Measurements from ENCODE around the gene CD44. TPM values are rescaled to one million over a fixed set of nuclear protein-coding genes. Genes with fewer than 3 reads are reported as not detected.

Gene CD44
- total RNA-seq, 1 experiment from 2014 or later, result 143 TPM

- DNase-seq (ENCODE audit: low read depth, low spot score), result peak; percentile 81
- in situ Hi-C loops (cut with HindIII; ENCODE audit: low pct_unique_long_range_greater_than_20kb, low sequenced_read_pairs), result no loop called here
Measured at GRCh38 chr11:35165423-35166368, 26.7 kb downstream of the CD44 start.

- in situ Hi-C loops (cut with HindIII; ENCODE audit: low pct_unique_long_range_greater_than_20kb, low sequenced_read_pairs), result no loop called here
- peak; percentile 100 for DNase-seq (ENCODE audit: low read depth, low spot score)
Measured at GRCh38 chr11:35166369-35167360, 27.7 kb downstream of the CD44 start.

DNA sequence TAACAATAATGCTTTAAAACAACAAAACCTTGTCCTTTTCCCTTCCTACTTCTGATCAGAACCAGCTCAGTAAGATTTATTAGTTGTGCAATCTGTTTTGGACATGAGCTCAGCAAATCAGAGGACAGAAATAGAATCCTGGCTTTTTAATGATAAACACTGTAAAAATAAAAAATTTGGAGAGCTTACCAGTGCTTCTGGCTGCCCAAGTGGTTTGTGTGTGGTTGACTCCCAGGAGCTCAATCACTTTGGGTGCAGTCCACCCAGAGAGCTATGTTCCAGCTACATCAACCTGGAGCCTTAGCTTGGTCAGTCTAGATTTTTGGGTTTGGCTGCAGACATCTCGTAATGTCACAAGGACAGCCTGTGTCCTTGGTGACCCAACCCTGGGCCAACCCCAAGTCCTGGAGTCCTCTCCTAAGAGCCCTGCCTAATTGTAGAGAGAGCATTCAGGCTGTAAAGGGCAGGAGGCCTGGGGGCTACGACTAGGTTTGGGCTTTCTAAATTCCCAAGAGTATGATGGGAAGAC, 28.5 kb downstream of the CD44 start:
- in situ Hi-C loops (cut with HindIII; ENCODE audit: low pct_unique_long_range_greater_than_20kb, low sequenced_read_pairs), result no loop called here
- DNase-seq (ENCODE audit: low read depth, low spot score), result peak; percentile 53

- in situ Hi-C loops (cut with HindIII; ENCODE audit: low pct_unique_long_range_greater_than_20kb, low sequenced_read_pairs), result no loop called here
- DNase-seq (ENCODE audit: low read depth, low spot score), result no peak
Measured at GRCh38 chr11:35168671-35169070, 29.7 kb downstream of the CD44 start.

DNA sequence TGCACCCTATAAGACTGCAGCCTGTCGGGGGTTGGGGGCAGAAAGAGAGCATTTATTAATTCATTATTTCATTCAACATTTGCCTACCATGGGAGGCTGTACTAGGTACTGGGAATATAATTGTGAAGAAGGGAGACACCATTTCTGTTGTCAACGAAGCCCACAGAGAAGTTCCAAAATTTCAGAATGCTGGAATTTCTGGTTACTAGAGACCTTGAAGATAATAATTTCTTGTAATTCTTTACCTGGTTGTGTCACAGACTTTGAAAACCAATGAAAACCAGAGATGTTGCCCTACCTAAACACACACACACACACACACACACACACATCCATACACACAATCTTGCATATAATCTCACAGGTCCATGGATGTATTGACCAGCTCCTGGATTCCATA, 30.1 kb downstream of the CD44 start:
- DNase-seq (ENCODE audit: low read depth, low spot score), result no peak
- in situ Hi-C loops (cut with HindIII; ENCODE audit: low pct_unique_long_range_greater_than_20kb, low sequenced_read_pairs), result no loop called here

DNA sequence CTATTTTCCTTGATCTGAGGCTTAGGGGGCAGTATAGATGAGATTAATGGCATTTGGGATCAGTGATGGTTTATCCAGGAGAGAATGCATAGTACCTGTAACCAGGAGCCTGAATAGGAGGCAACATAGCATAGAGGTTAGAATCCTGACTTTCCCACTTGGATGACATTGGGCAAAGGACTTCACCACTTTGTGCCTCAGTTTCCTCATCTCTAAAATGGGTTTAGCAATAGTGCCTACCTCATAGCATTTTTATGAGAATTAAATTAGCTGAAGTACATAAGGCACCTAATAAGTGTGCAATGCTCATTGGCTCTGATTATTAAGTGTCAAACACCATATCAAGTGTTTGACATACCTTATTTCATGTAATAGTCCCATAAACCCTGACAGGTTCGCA, 30.8 kb downstream of the CD44 start:
- DNase-seq (ENCODE audit: low read depth, low spot score), result no peak
- in situ Hi-C loops (cut with HindIII; ENCODE audit: low pct_unique_long_range_greater_than_20kb, low sequenced_read_pairs), result no loop called here

- in situ Hi-C loops (cut with HindIII; ENCODE audit: low pct_unique_long_range_greater_than_20kb, low sequenced_read_pairs), result no loop called here
- peak; percentile 38 for DNase-seq (ENCODE audit: low read depth, low spot score)
Measured at GRCh38 chr11:35170503-35170902, 31.5 kb downstream of the CD44 start.

GRCh38 chr11:35171226-35171625, 32.3 kb downstream of the CD44 start:
- no peak for DNase-seq (ENCODE audit: low read depth, low spot score)
- in situ Hi-C loops (cut with HindIII; ENCODE audit: low pct_unique_long_range_greater_than_20kb, low sequenced_read_pairs), result no loop called here

- no peak for DNase-seq (ENCODE audit: low read depth, low spot score)
- in situ Hi-C loops (cut with HindIII; ENCODE audit: low pct_unique_long_range_greater_than_20kb, low sequenced_read_pairs), result no loop called here
Measured at GRCh38 chr11:35173011-35173511, 34.1 kb downstream of the CD44 start.

- in situ Hi-C loops (cut with HindIII; ENCODE audit: low pct_unique_long_range_greater_than_20kb, low sequenced_read_pairs), result no loop called here
- no peak for DNase-seq (ENCODE audit: low read depth, low spot score)
Measured at GRCh38 chr11:35173616-35174566, 34.9 kb downstream of the CD44 start.

DNA sequence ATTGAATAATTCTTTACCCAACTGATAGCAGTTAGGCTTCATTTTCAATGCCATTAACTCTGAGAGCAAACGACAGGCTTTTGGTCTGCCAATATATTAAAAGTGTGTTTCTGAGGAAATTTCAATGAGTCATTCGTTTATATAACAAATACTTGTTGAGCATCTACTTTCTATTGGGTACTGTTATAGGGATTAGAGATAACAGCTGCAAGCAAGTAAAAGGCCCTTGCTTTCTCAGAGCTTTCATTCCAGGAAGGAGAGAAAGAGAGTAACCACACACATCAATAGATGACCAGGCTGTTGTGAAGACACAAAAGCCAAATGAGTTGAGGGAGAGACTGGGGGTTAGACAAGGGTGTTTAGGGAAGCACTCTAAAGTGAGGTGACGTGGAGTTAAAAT, 35.7 kb downstream of the CD44 start:
- in situ Hi-C loops (cut with HindIII; ENCODE audit: low pct_unique_long_range_greater_than_20kb, low sequenced_read_pairs), result no loop called here
- peak; percentile 39 for DNase-seq (ENCODE audit: low read depth, low spot score)

DNA sequence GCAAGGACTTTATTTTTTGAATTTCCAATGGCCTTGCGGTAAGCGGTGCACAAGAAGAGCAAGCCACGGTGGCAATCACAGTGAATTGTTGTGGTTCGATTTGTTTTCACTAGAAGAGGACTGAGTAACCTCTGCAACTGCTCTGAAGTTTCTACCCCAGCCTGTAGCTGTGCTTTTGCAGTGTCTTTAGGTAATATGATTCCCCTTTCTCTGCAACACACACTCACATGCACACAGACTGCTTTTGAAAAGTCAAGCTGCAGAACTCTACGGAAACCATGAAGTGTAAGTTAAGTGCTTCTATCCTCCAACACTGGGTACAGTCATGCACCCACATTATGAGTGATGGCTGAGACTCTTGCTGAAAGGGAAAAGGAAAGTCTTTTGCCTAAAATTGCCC, 38.4 kb downstream of the CD44 start:
- DNase-seq (ENCODE audit: low read depth, low spot score), result no peak
- in situ Hi-C loops (cut with HindIII; ENCODE audit: low pct_unique_long_range_greater_than_20kb, low sequenced_read_pairs), result no loop called here

- DNase-seq (ENCODE audit: low read depth, low spot score), result no peak
- in situ Hi-C loops (cut with HindIII; ENCODE audit: low pct_unique_long_range_greater_than_20kb, low sequenced_read_pairs), result no loop called here
Measured at GRCh38 chr11:35178067-35178805, 39.3 kb downstream of the CD44 start.

GRCh38 chr11:35178873-35179272, 39.9 kb downstream of the CD44 start:
- in situ Hi-C loops (cut with HindIII; ENCODE audit: low pct_unique_long_range_greater_than_20kb, low sequenced_read_pairs), result no loop called here
- no peak for DNase-seq (ENCODE audit: low read depth, low spot score)

- DNase-seq (ENCODE audit: low read depth, low spot score), result no peak
Measured at GRCh38 chr11:35179466-35180135, 40.6 kb downstream of the CD44 start.

More at GRCh38 chr11:35179466-35180135, 40.6 kb downstream of the CD44 start:
- in situ Hi-C loops (cut with HindIII; ENCODE audit: low pct_unique_long_range_greater_than_20kb, low sequenced_read_pairs), result no loop called here

Measured in SK-MEL-5 (cell line).